Karpas-422 (cell line): ENCODE measurements around the gene KCNK6. TPM values are rescaled to one million over a fixed set of nuclear protein-coding genes. Genes with fewer than 3 reads are reported as not detected.

Source experiments
- DNase-seq: peaks from one replicate; pipeline ENCODE4 v3.0.0-alpha.2; 2015
- H2AFZ ChIP-seq: fragments of 200-600 bp; sonication (generic); 2 replicates; pipeline ENCODE4 v1.6.1; 2014; ENCODE audit warnings: antibody characterized with exemption, low read length, mixed read lengths
- H3K27ac ChIP-seq: fragments of 200-600 bp; sonication (generic); 2 replicates; pipeline ENCODE4 v1.5.1; 2014; ENCODE audit warnings: mild to moderate bottlenecking, low read length, moderate library complexity
- H3K27me3 ChIP-seq: fragments of 200-600 bp; sonication (generic); 2 replicates; pipeline ENCODE4 v1.6.1; 2014; ENCODE audit warnings: low read length, mixed read lengths
- H3K36me3 ChIP-seq: fragments of 200-600 bp; sonication (generic); 2 replicates; pipeline ENCODE4 v1.6.1; 2014; ENCODE audit warnings: low read length, mixed read lengths; ENCODE audit not compliant: insufficient read depth
- H3K4me1 ChIP-seq: fragments of 200-600 bp; sonication (generic); 2 replicates; pipeline ENCODE4 v1.6.1; 2014; ENCODE audit warnings: mild to moderate bottlenecking, low read length, mixed read lengths
- H3K4me2 ChIP-seq: fragments of 200-600 bp; sonication (generic); 2 replicates; pipeline ENCODE4 v1.6.1; 2014; ENCODE audit warnings: low read length, low read depth, mild to moderate bottlenecking; ENCODE audit not compliant: poor library complexity, severe bottlenecking
- H3K4me3 ChIP-seq: fragments of 200-600 bp; sonication (generic); 2 replicates; pipeline ENCODE4 v1.5.1; 2014; ENCODE audit warnings: mild to moderate bottlenecking, antibody characterized with exemption, low read length, mixed read lengths
- H3K79me2 ChIP-seq: fragments of 200-600 bp; sonication (generic); 2 replicates; pipeline ENCODE4 v1.6.1; 2014; ENCODE audit warnings: mild to moderate bottlenecking, low read length, mixed read lengths
- H3K9ac ChIP-seq: fragments of 200-600 bp; sonication (generic); 2 replicates; pipeline ENCODE4 v1.6.0; 2014; ENCODE audit warnings: low read length
- H3K9me2 ChIP-seq: fragments of 200-600 bp; sonication (generic), shearing (Covaris generic); replicated peaks from 2 replicates; pipeline ENCODE4 v1.6.0; 2014; ENCODE audit warnings: mild to moderate bottlenecking, low read length, moderate library complexity; ENCODE audit not compliant: insufficient read depth
- H3K9me3 ChIP-seq: fragments of 300-700, 200-600 bp; sonication (generic); 2 replicates; pipeline ENCODE4 v1.6.1; 2014; ENCODE audit warnings: low read length, mixed read lengths
- H4K20me1 ChIP-seq: fragments of 200-600 bp; sonication (generic); 2 replicates; pipeline ENCODE4 v1.6.1; 2014; ENCODE audit warnings: mild to moderate bottlenecking, antibody characterized with exemption, low read length, low read depth; ENCODE audit not compliant: insufficient read depth
- total RNA-seq: library from RNA; depleted of rRNA; stranded (reverse); fragments of >200 nt; shearing (Covaris generic); gene quantifications from 2 replicates; pipeline ENCODE4 v1.2.3, GENCODE V29; 2014; ENCODE audit warnings: low replicate concordance

The KCNK6 gene
- total RNA-seq, 1 experiment from 2014 or later, result not detected

DNA sequence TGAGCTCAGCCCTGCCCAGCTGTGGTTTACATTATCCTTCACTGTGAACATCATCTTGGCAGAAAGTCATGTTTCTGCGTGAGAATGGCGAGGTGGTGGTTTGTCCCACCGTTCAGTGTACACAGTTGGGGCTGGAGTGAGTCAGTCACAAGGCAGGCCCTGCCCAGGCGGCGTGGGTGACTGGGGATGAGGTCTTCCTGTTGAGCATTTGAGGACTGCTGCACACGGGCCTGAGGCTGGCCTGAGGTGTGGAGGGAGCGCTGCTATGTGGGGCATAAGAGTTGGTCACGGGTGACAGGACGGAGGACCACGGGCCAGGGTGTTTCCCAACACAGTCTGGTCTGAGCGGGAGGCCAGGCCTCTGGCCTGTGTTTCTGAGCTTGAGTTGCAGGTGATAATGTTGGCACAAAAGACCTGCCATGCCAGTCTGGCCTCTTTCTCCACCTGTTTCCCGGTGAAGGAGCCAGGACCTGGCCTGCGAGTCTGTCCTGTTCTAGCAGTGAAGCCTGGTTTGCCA, 29.0 kb upstream of the KCNK6 start:
- Histone ChIP-seq H3K79me2 (no peaks in the 10 kb centered on the region), H4K20me1 (no peaks in the 10 kb centered on the region), H3K36me3 (no peaks in the 10 kb centered on the region), H3K27me3 (no peaks in the 10 kb centered on the region), H3K4me1 (no peaks in the 10 kb centered on the region), H3K4me3 (no peak overlapping the region), H3K27ac (no peak overlapping the region), H3K9me2 (no peaks in the 10 kb centered on the region), H3K9ac (no peak overlapping the region), H2AFZ (no peak overlapping the region), H3K4me2 (no peak overlapping the region), H3K9me3 (no peaks in the 10 kb centered on the region)
- DNase-seq, result no peak

DNA sequence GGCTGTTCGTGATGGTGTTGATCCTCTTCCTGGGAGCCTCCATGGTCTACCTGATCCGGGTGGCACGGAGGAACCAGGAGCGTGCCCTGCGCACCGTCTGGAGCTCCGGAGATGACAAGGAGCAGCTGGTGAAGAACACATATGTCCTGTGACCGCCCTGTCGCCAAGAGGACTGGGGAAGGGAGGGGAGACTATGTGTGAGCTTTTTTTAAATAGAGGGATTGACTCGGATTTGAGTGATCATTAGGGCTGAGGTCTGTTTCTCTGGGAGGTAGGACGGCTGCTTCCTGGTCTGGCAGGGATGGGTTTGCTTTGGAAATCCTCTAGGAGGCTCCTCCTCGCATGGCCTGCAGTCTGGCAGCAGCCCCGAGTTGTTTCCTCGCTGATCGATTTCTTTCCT, 27.8 kb upstream of the KCNK6 start:
- Histone ChIP-seq H3K27ac (no peak overlapping the region), H3K4me2 (no peak overlapping the region), H3K4me3 (no peak overlapping the region), H2AFZ (no peak overlapping the region), H3K4me1 (no peaks in the 10 kb centered on the region), H3K9me2 (no peaks in the 10 kb centered on the region), H3K27me3 (no peaks in the 10 kb centered on the region), H4K20me1 (no peaks in the 10 kb centered on the region), H3K36me3 (no peaks in the 10 kb centered on the region), H3K79me2 (no peaks in the 10 kb centered on the region), H3K9ac (no peak overlapping the region), H3K9me3 (no peaks in the 10 kb centered on the region)
- no peak for DNase-seq

DNA sequence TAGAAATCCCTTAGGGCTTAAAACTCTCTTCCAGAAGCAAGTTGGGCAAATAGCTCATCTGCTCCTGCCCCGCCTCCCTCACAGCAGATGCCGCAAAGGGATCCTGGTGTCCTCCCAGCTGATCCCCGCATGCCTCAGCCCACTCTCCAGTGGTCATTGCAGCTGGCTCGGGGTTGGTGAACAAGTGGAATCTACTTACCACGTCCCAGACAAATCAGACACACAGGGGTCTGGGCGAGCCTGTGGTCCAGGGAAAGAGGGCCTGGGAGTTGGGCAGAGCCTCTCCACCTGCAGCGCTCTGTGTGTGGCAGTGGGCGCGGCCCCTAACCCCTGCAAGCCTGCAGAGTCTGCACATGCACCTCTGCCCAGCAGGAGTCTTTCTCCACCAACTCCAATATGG, 26.4 kb upstream of the KCNK6 start:
- Histone ChIP-seq H3K4me2 (no peak overlapping the region), H4K20me1 (no peaks in the 10 kb centered on the region), H3K4me1 (no peaks in the 10 kb centered on the region), H3K79me2 (no peaks in the 10 kb centered on the region), H3K27me3 (no peaks in the 10 kb centered on the region), H3K36me3 (no peaks in the 10 kb centered on the region), H2AFZ (no peak overlapping the region), H3K9me2 (no peaks in the 10 kb centered on the region), H3K4me3 (no peak overlapping the region), H3K9ac (no peak overlapping the region), H3K9me3 (no peaks in the 10 kb centered on the region), H3K27ac (no peak overlapping the region)
- no peak for DNase-seq

GRCh38 chr19:38294090-38294489, 25.6 kb upstream of the KCNK6 start:
- no peaks in the 10 kb centered on the region for H3K79me2 ChIP-seq
- no peaks in the 10 kb centered on the region for H4K20me1 ChIP-seq
- no peak overlapping the region for H3K27ac ChIP-seq
- no peak overlapping the region for H3K4me3 ChIP-seq
- no peaks in the 10 kb centered on the region for H3K27me3 ChIP-seq
- no peaks in the 10 kb centered on the region for H3K36me3 ChIP-seq
- no peak overlapping the region for H2AFZ ChIP-seq
- H3K4me2 ChIP-seq, result no peak overlapping the region
- no peaks in the 10 kb centered on the region for H3K9me2 ChIP-seq
- no peaks in the 10 kb centered on the region for H3K9me3 ChIP-seq
- no peak for DNase-seq
- H3K9ac ChIP-seq, result no peak overlapping the region
- no peaks in the 10 kb centered on the region for H3K4me1 ChIP-seq

- no peak overlapping the region for H3K27ac ChIP-seq
- no peaks in the 10 kb centered on the region for H3K79me2 ChIP-seq
- H3K9me2 ChIP-seq, result no peaks in the 10 kb centered on the region
- no peak overlapping the region for H2AFZ ChIP-seq
- H3K36me3 ChIP-seq, result no peaks in the 10 kb centered on the region
- H3K9me3 ChIP-seq, result no peaks in the 10 kb centered on the region
- no peaks in the 10 kb centered on the region for H3K27me3 ChIP-seq
- no peak overlapping the region for H3K4me3 ChIP-seq
- no peak overlapping the region for H3K9ac ChIP-seq
- no peak overlapping the region for H3K4me2 ChIP-seq
- DNase-seq, result no peak
- no peaks in the 10 kb centered on the region for H3K4me1 ChIP-seq
- H4K20me1 ChIP-seq, result no peaks in the 10 kb centered on the region
Observed at GRCh38 chr19:38298821-38299680, 20.6 kb upstream of the KCNK6 start.

GRCh38 chr19:38303517-38304351, 15.9 kb upstream of the KCNK6 start, which contains the start of gene C19orf33:
TSS of gene C19orf33 (plus strand) at chr19:38304251. CDS start at chr19:38304262, 11 bp downstream.
- Histone ChIP-seq H3K4me1 (no peaks in the 10 kb centered on the region), H3K27ac (no peak within 1 kb of the TSS), H3K79me2 (no peaks in the 10 kb centered on the region), H4K20me1 (no peaks in the 10 kb centered on the region), H3K4me2 (no peak within 1 kb of the TSS), H3K9ac (no peak within 1 kb of the TSS), H3K36me3 (no peaks in the 10 kb centered on the region), H3K4me3 (no peak within 1 kb of the TSS), H2AFZ (no peak within 1 kb of the TSS), H3K9me2 (no peaks in the 10 kb centered on the region), H3K9me3 (no peaks in the 10 kb centered on the region), H3K27me3 (no peaks in the 10 kb centered on the region)
- DNase-seq, result no peak

DNA sequence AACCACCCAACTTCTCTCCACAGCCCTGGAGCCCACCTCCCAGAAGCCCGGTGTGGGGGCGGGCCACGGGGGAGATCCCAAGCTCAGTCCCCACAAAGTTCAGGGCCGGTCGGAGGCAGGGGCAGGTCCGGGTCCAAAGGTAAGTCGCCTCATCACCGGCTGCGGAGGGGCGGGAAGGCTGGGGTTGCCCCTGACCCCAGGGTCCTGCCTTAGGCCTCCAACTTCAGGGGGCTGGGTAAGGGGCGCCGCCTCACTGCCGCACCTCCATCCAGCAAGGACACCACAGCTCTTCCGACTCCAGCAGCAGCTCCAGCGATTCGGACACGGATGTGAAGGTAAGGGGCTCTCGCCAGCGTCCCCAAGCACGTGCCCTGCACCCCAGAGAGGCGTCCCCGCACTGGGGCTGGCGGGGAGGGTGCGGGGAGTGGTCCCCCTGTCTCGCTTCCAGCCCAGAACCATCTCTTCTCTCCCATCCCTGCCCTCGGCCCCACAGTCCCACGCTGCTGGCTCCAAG, 15.2 kb upstream of the KCNK6 start:
- Histone ChIP-seq H3K27ac (no peak overlapping the region), H3K79me2 (no peaks in the 10 kb centered on the region), H3K9me2 (no peaks in the 10 kb centered on the region), H2AFZ (no peak overlapping the region), H3K9ac (no peak overlapping the region), H3K4me3 (no peak overlapping the region), H3K27me3 (no peaks in the 10 kb centered on the region), H3K9me3 (no peaks in the 10 kb centered on the region), H3K4me2 (no peak overlapping the region), H4K20me1 (no peaks in the 10 kb centered on the region), H3K36me3 (no peaks in the 10 kb centered on the region), H3K4me1 (no peaks in the 10 kb centered on the region)
- no peak for DNase-seq

GRCh38 chr19:38304866-38305429, 14.7 kb upstream of the KCNK6 start:
- no peak overlapping the region for H3K27ac ChIP-seq
- no peaks in the 10 kb centered on the region for H3K9me3 ChIP-seq
- no peaks in the 10 kb centered on the region for H3K9me2 ChIP-seq
- no peaks in the 10 kb centered on the region for H3K4me1 ChIP-seq
- H4K20me1 ChIP-seq, result no peaks in the 10 kb centered on the region
- no peak overlapping the region for H2AFZ ChIP-seq
- H3K36me3 ChIP-seq, result no peaks in the 10 kb centered on the region
- no peak overlapping the region for H3K9ac ChIP-seq
- no peaks in the 10 kb centered on the region for H3K79me2 ChIP-seq
- H3K4me3 ChIP-seq, result no peak overlapping the region
- no peak overlapping the region for H3K4me2 ChIP-seq
- H3K27me3 ChIP-seq, result no peaks in the 10 kb centered on the region
- no peak for DNase-seq
